ENCODE measurements around the gene ZP4. TPM values are rescaled to one million over a fixed set of nuclear protein-coding genes. Genes with fewer than 3 reads are reported as not detected.

The ZP4 gene, protein sequence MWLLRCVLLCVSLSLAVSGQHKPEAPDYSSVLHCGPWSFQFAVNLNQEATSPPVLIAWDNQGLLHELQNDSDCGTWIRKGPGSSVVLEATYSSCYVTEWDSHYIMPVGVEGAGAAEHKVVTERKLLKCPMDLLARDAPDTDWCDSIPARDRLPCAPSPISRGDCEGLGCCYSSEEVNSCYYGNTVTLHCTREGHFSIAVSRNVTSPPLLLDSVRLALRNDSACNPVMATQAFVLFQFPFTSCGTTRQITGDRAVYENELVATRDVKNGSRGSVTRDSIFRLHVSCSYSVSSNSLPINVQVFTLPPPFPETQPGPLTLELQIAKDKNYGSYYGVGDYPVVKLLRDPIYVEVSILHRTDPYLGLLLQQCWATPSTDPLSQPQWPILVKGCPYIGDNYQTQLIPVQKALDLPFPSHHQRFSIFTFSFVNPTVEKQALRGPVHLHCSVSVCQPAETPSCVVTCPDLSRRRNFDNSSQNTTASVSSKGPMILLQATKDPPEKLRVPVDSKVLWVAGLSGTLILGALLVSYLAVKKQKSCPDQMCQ
- not detected for total RNA-seq

GRCh38 chr1:237890822-237891221 is at the start of gene ZP4:
Gene ZP4 (minus strand): TSS chr1:237890922. CDS start chr1:237890635, 287 bp downstream.
- no peak within 1 kb of the TSS for H3K4me3 Mint-ChIP-seq
- no peak within 1 kb of the TSS for H3K27ac Mint-ChIP-seq
- no peaks in the 10 kb centered on the region for H3K36me3 Mint-ChIP-seq (ENCODE audit: low read depth)
- H3K4me1 Mint-ChIP-seq = no peaks in the 10 kb centered on the region
- no peaks in the 10 kb centered on the region for H3K27me3 Mint-ChIP-seq
- no peaks in the 10 kb centered on the region for H3K9me3 Mint-ChIP-seq
- no peak for ATAC-seq (replicated peaks)

DNA sequence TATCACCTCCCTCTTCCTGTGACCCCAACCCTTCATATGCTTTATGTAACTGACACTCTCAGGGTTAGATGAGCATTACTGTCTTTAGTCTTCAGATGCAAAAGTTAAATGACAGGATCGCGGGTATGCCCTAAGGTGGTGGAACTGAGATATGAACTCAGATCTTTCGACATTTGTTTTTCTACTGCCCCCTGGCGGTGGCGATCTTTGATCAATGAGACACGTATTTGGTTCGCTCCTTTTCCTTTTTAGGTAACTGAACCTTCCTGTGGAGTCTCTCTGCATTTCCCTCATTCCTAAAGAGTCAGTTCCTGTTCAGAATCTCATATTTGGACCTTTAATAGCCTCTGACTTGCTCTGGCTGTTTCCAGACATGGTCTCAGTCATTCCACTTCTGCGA is 47.8 kb upstream of the ZP4 start:
- H3K4me1 Mint-ChIP-seq = no peaks in the 10 kb centered on the region
- no peaks in the 10 kb centered on the region for H3K27me3 Mint-ChIP-seq
- no peaks in the 10 kb centered on the region for H3K36me3 Mint-ChIP-seq (ENCODE audit: low read depth)

DNA sequence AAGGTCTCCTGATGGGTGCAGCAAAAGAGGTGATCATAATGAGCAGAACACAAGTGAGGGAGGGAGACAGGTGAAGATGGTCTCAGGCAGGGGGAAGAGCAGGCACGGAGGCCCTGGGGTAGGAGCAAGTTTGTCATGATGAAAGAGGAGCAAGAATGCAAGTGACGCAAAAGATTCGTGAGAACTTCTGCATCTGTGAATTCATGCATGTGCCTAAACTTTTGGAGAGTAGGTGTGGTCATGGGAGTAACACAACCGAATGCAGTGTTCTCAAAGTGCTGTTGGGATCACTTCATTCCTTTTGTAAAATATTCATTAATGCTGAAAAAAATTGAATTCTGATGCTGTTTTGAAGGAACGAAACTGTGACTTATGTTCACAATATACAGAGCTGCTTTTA is 47.3 kb upstream of the ZP4 start:
- Mint-ChIP-seq H3K4me3 (no peak overlapping the region), H3K9me3 (peaks cover 10% of the 10 kb centered on the region), H3K36me3 (ENCODE audit: low read depth) (no peaks in the 10 kb centered on the region), H3K27me3 (no peaks in the 10 kb centered on the region), H3K27ac (no peak overlapping the region), H3K4me1 (no peaks in the 10 kb centered on the region)
- no peak for ATAC-seq (replicated peaks)

More for the DNA sequence above, 47.8 kb upstream of the ZP4 start:
- ATAC-seq (replicated peaks) = no peak
- no peak overlapping the region for H3K27ac Mint-ChIP-seq
- no peak overlapping the region for H3K4me3 Mint-ChIP-seq
- H3K9me3 Mint-ChIP-seq = peaks cover 10% of the 10 kb centered on the region

GRCh38 chr1:237932816-237933215 is 42.1 kb upstream of the ZP4 start:
- peaks cover 9% of the 10 kb centered on the region for H3K9me3 Mint-ChIP-seq
- H3K27me3 Mint-ChIP-seq = peaks cover 4% of the 10 kb centered on the region
- H3K27ac Mint-ChIP-seq = no peak overlapping the region
- no peak for ATAC-seq (replicated peaks)
- H3K4me1 Mint-ChIP-seq = no peaks in the 10 kb centered on the region
- H3K4me3 Mint-ChIP-seq = no peak overlapping the region
- H3K36me3 Mint-ChIP-seq (ENCODE audit: low read depth) = no peaks in the 10 kb centered on the region

- no peak overlapping the region for H3K27ac Mint-ChIP-seq
- H3K27me3 Mint-ChIP-seq = peaks cover 4% of the 10 kb centered on the region
- H3K9me3 Mint-ChIP-seq = peaks cover 9% of the 10 kb centered on the region
- H3K4me3 Mint-ChIP-seq = no peak overlapping the region
- H3K4me1 Mint-ChIP-seq = no peaks in the 10 kb centered on the region
- H3K36me3 Mint-ChIP-seq (ENCODE audit: low read depth) = no peaks in the 10 kb centered on the region
- no peak for ATAC-seq (replicated peaks)
These were observed 40.9 kb upstream of the ZP4 start for GRCh38 chr1:237931581-237931980.

DNA sequence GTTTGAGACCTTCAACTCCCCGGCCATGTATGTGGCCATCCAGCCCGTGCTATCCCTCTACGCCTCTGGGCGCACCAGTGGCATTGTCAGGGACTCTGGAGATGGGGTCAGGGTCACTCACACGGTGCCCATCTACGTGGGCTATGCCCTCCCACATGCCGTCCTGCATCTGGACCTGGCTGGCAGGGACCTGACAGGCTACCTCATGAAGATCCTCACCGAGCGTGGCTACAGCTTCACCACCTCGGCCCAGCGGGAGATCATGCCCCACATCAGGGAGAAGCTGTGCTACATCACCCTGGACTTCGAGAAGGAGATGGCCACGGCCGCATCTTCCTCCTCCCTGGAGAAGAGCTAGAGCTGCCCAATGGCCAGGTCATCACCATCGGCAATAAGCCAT is 36.5 kb upstream of the ZP4 start:
- H3K9me3 Mint-ChIP-seq = peaks cover 5% of the 10 kb centered on the region
- no peaks in the 10 kb centered on the region for H3K36me3 Mint-ChIP-seq (ENCODE audit: low read depth)
- H3K4me1 Mint-ChIP-seq = no peaks in the 10 kb centered on the region
- no peak for ATAC-seq (replicated peaks)
- peaks cover 4% of the 10 kb centered on the region for H3K27me3 Mint-ChIP-seq
- no peak overlapping the region for H3K27ac Mint-ChIP-seq
- H3K4me3 Mint-ChIP-seq = no peak overlapping the region

- ATAC-seq (replicated peaks) = no peak
- Mint-ChIP-seq H3K9me3 (peaks cover 8% of the 10 kb centered on the region), H3K4me3 (no peak overlapping the region), H3K4me1 (no peaks in the 10 kb centered on the region), H3K27ac (no peak overlapping the region), H3K27me3 (no peaks in the 10 kb centered on the region), H3K36me3 (ENCODE audit: low read depth) (no peaks in the 10 kb centered on the region)
These were observed 30.6 kb upstream of the ZP4 start for GRCh38 chr1:237921306-237921705.

DNA sequence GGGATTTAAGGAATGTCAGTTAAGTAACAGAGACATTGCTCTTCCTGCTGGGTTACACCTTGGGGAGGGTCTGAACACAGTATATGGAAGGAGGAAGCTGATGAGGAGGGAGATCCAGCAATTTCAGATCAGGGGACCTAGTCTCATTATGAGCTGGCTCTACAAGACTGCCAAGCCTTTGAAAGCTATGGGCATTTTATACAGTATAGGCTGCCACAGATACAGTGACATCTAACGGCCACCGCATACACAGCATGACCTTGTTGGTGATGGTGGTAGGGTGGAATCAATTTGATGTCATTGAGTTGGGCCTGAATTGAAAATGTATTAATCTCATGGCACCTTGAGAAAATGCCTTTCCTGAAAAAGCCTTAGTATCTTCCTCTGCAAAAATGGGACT is 22.6 kb upstream of the ZP4 start:
- no peak for ATAC-seq (replicated peaks)
- no peak overlapping the region for H3K4me3 Mint-ChIP-seq
- H3K9me3 Mint-ChIP-seq = peaks cover 5% of the 10 kb centered on the region
- H3K4me1 Mint-ChIP-seq = no peaks in the 10 kb centered on the region
- H3K27ac Mint-ChIP-seq = no peak overlapping the region
- H3K36me3 Mint-ChIP-seq (ENCODE audit: low read depth) = no peaks in the 10 kb centered on the region
- no peaks in the 10 kb centered on the region for H3K27me3 Mint-ChIP-seq

DNA sequence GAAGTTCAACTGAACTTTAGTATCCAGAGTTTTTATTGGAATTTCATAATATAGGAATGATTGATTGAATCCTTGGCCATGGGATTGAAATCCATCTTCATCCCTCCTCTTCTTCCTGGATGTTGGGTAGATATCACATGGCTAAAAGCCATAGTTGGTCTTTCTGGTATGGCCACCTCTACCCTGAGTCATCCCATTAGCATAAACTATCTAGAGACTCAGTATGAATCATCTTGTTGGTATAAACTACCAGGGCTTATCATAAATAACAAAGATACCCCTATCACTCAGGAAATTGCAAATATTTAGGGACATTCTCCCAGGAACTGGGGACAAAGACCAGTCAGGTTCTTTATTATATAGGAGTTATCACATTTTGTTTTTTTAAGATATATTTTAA is 21.2 kb upstream of the ZP4 start:
- no peak overlapping the region for H3K4me3 Mint-ChIP-seq
- peaks cover 5% of the 10 kb centered on the region for H3K9me3 Mint-ChIP-seq
- H3K4me1 Mint-ChIP-seq = no peaks in the 10 kb centered on the region
- H3K36me3 Mint-ChIP-seq (ENCODE audit: low read depth) = no peaks in the 10 kb centered on the region
- no peaks in the 10 kb centered on the region for H3K27me3 Mint-ChIP-seq
- ATAC-seq (replicated peaks) = no peak
- no peak overlapping the region for H3K27ac Mint-ChIP-seq

DNA sequence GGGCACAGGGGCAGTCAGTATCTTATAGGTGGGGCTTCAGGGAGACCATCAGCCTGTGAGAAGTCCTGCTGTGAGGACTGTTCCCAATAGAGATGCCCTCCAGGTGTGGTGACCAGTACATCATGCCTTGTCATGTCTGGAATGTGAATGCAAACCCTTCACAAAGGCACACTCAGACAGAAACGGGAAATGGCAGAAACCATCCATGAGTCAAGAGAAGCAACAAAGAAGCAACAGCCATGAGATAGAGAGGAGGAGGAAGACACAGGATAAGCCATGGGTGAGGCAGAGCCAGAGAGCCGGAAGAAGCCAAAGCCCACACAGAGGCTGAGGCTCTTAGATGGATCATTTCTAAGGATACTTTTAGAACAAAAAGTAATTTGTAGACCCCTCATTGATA is 20.1 kb upstream of the ZP4 start:
- no peaks in the 10 kb centered on the region for H3K36me3 Mint-ChIP-seq (ENCODE audit: low read depth)
- H3K9me3 Mint-ChIP-seq = peaks cover 5% of the 10 kb centered on the region
- no peaks in the 10 kb centered on the region for H3K27me3 Mint-ChIP-seq
- no peak overlapping the region for H3K4me3 Mint-ChIP-seq
- H3K4me1 Mint-ChIP-seq = no peaks in the 10 kb centered on the region
- no peak for ATAC-seq (replicated peaks)
- no peak overlapping the region for H3K27ac Mint-ChIP-seq

GRCh38 chr1:237903961-237904360 is 13.2 kb upstream of the ZP4 start:
- Mint-ChIP-seq H3K27me3 (no peaks in the 10 kb centered on the region), H3K4me3 (no peak overlapping the region), H3K36me3 (ENCODE audit: low read depth) (no peaks in the 10 kb centered on the region), H3K4me1 (no peaks in the 10 kb centered on the region), H3K27ac (no peak overlapping the region), H3K9me3 (peaks cover 5% of the 10 kb centered on the region)
- ATAC-seq (replicated peaks) = no peak

DNA sequence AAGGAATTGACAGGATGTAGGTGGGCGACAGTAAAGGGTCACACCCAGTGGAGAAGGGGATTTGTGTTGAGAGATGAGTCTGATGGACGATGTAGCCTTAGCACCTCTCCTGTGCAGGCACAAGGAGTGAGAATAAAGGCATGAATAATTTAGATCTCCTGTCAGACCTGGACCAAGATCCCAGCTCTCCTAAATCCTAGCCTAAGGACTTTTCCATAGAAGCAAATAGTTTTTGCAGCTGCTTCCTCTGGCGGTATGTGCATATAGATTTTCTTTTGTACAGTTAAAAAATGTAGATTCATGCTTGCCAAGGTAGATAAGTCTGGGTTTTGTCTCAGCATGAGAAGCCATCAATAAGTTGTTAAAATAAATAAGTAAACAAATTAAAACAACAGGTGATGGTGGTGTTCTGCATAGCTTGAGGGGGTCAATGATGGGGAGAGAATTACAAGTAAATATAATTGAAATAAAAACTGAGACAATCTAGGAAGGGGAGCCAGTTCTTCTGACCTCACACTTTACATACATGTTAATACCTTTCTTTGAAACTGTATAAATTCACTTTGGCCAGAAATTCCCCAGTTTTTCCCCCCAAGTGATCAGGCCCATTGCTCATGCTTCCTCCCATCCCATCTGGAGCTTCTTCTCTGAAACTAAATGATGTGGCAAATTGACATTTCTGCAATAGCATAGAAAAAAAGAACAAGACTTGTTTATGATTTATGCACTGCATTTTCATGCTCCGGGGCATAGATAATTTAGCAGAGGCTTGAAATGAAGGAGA is 12.4 kb upstream of the ZP4 start:
- H3K27ac Mint-ChIP-seq = no peak overlapping the region
- no peaks in the 10 kb centered on the region for H3K4me1 Mint-ChIP-seq
- no peaks in the 10 kb centered on the region for H3K36me3 Mint-ChIP-seq (ENCODE audit: low read depth)
- H3K9me3 Mint-ChIP-seq = peaks cover 8% of the 10 kb centered on the region
- ATAC-seq (replicated peaks) = no peak
- H3K4me3 Mint-ChIP-seq = no peak overlapping the region
- no peaks in the 10 kb centered on the region for H3K27me3 Mint-ChIP-seq

GRCh38 chr1:237901299-237901934 is 10.7 kb upstream of the ZP4 start:
- Mint-ChIP-seq H3K27ac (no peak overlapping the region), H3K36me3 (ENCODE audit: low read depth) (no peaks in the 10 kb centered on the region), H3K4me1 (no peaks in the 10 kb centered on the region), H3K9me3 (peaks cover 5% of the 10 kb centered on the region), H3K4me3 (no peak overlapping the region), H3K27me3 (no peaks in the 10 kb centered on the region)
- ATAC-seq (replicated peaks) = no peak

DNA sequence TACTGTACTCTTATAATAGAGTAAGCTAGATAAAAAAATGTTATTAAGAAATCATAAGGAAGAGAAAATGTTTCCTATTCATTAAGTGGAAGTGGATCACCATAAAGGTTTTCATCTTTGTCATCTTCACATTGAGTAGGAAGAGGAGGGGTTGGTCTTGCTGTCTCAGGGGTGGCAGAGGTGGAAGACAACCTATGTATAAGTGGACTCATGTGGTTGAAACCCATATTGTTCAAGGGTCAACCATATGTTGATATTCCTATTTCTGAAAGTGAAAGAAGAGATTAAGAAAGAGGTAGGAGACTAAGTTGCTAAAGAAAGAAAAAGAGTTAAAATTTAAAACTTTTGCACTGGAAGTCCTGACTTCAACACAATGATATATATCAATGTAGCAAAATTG is 4.9 kb upstream of the ZP4 start:
- no peak for ATAC-seq (replicated peaks)
- H3K27ac Mint-ChIP-seq = no peak overlapping the region
- H3K36me3 Mint-ChIP-seq (ENCODE audit: low read depth) = no peaks in the 10 kb centered on the region
- no peak overlapping the region for H3K4me3 Mint-ChIP-seq
- no peaks in the 10 kb centered on the region for H3K27me3 Mint-ChIP-seq
- peaks cover 5% of the 10 kb centered on the region for H3K9me3 Mint-ChIP-seq
- no peaks in the 10 kb centered on the region for H3K4me1 Mint-ChIP-seq

Data from activated T-helper 17 cell treated with anti-CD3 and anti-CD28 coated beads, Interleukin-2, amount 50 U/mL, for 72 hours (primary cell).